ENCODE measurements around the gene FOXO3.

The FOXO3 gene

GRCh38 chr6:108667993-108668392, 107.3 kb downstream of the FOXO3 start:
- no peak for TF ChIP-seq CTCF (IDR thresholded peaks at IDR 0.05; ENCODE audit: extremely low read depth, missing control alignments)
- DNase-seq (ENCODE audit: low spot score) = no peak

DNA sequence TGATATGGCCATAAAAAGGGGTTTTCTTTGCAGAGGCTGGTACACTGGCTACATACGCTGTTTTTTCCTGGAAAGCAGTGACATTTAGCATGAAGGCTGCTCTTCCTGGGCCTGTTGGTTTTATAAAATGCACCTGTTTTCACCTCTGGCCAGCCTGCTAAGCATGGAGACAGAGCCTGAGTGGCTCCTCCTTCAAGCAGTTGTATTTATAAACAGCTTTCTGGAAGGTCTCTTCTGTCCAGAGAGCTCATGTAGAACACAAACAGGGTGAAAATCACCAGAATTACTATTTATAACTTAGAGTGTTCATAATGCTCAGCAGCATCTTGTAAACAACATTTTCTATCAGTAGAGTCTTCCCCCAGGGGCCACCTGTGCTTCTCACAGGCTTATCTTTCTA, 109.0 kb downstream of the FOXO3 start:
- DNase-seq (ENCODE audit: low spot score) = no peak
- no peak for TF ChIP-seq CTCF (IDR thresholded peaks at IDR 0.05; ENCODE audit: extremely low read depth, missing control alignments)

- TF ChIP-seq CTCF (IDR thresholded peaks at IDR 0.05; ENCODE audit: extremely low read depth, missing control alignments) = no peak
- DNase-seq (ENCODE audit: low spot score) = no peak
Observed at GRCh38 chr6:108671175-108671574, 110.5 kb downstream of the FOXO3 start.

DNA sequence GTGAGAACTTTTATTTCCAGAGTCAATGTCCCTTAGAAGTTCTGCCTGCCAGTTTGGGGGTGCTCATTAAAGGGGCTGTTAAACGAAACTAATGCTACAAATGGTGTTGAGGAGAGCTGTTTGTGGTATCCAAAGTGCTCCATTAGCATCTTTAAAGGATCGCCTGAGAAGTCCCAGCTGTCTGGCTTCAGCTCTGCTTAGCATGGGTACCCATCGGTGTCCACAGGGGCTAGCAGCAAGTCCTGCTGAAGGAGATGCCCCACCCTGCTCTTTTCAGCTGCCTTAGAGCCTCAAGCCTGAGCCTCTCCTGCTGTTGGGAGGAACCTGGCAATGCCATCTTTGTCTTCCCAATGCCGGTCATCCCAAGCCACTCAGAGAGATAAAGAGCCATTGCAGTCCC, 111.1 kb downstream of the FOXO3 start:
- no peak for DNase-seq (ENCODE audit: low spot score)

DNA sequence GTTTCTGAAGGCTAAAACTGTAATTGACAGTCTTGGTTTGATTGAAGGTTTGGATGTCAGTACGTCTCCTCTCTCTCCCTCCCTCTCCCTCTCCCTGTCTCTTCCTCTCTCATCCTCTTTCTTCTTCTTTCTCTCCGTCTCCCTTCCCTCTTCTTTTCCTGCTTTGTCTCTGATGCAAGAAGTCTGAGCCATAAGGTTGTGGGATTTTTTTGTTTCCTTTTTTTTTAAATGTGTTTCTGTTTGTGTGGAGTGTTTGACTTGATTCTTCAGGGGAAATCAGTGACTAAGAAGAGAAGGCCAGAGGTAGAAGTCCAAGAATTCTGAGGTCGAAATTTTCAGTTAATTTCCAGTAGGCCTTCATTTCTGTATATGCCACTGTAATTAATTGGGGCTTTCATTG, 111.9 kb downstream of the FOXO3 start:
- DNase-seq (ENCODE audit: low spot score) = no peak
- no peak for TF ChIP-seq CTCF (IDR thresholded peaks at IDR 0.05; ENCODE audit: extremely low read depth, missing control alignments)

More for the DNA sequence above, 111.1 kb downstream of the FOXO3 start:
- TF ChIP-seq CTCF (IDR thresholded peaks at IDR 0.05; ENCODE audit: extremely low read depth, missing control alignments) = no peak

- no peak for TF ChIP-seq CTCF (IDR thresholded peaks at IDR 0.05; ENCODE audit: extremely low read depth, missing control alignments)
- DNase-seq (ENCODE audit: low spot score) = no peak
Observed at GRCh38 chr6:108673153-108673552, 112.4 kb downstream of the FOXO3 start.

DNA sequence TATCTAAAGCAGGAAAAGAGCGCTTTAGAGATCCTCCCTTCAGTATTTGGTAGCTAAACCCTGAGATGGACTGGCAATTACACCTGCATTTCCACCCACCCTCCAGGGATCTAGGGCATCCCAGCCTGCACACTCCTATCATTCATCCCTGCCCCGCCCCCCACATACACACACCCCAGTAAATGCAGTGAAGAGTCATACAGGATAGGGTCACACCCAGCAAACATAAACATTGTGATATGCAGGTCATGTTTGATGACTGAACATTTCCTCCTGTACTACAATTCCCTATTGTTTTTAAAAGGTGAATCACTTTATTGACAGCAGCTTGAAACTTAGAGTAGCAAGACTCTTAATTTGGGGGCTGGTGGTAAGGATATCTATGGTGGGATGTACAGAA, 112.9 kb downstream of the FOXO3 start:
- TF ChIP-seq CTCF (IDR thresholded peaks at IDR 0.05; ENCODE audit: extremely low read depth, missing control alignments) = no peak
- DNase-seq (ENCODE audit: low spot score) = no peak

All from GM20000 (cell line).